Measurements from ENCODE around the gene NEUROG2.
"Not testable (repeated sequence)": the region's sequence is repeated elsewhere in the genome, so short reads cannot be mapped to it uniquely, and the experiment has no call there.

NEUROG2 gene

GRCh38 chr4:112516066-112516470, at the start of gene NEUROG2:
TSS of gene NEUROG2 (minus strand) at chr4:112516180. CDS start at chr4:112515475, 705 bp downstream.
- no peak for DNase-seq

- DNase-seq = no peak
Measured at GRCh38 chr4:112564706-112565270, 48.8 kb upstream of the NEUROG2 start.

- no peak for DNase-seq
Measured at GRCh38 chr4:112563431-112564200, 47.6 kb upstream of the NEUROG2 start.

- no peak for DNase-seq
Measured at GRCh38 chr4:112562254-112562879, 46.4 kb upstream of the NEUROG2 start.

- DNase-seq = no peak
Measured at GRCh38 chr4:112560084-112560483, 44.1 kb upstream of the NEUROG2 start.

- no peak for DNase-seq
Measured at GRCh38 chr4:112559053-112559452, 43.1 kb upstream of the NEUROG2 start.

- DNase-seq = no peak
Measured at GRCh38 chr4:112557676-112558411, 41.9 kb upstream of the NEUROG2 start.

GRCh38 chr4:112554271-112554670, 38.3 kb upstream of the NEUROG2 start:
- DNase-seq = not testable (repeated sequence)

- DNase-seq = no peak
Measured at GRCh38 chr4:112552668-112553067, 36.7 kb upstream of the NEUROG2 start.

GRCh38 chr4:112550728-112551127, 34.7 kb upstream of the NEUROG2 start:
- no peak for DNase-seq

- DNase-seq = no peak
Measured at GRCh38 chr4:112546476-112546875, 30.5 kb upstream of the NEUROG2 start.

- no peak for DNase-seq
Measured at GRCh38 chr4:112545346-112545745, 29.4 kb upstream of the NEUROG2 start.

- no peak for DNase-seq
Measured at GRCh38 chr4:112540695-112541094, 24.7 kb upstream of the NEUROG2 start.

GRCh38 chr4:112536123-112536522, 20.1 kb upstream of the NEUROG2 start:
- no peak for DNase-seq

- no peak for DNase-seq
Measured at GRCh38 chr4:112532267-112532666, 16.3 kb upstream of the NEUROG2 start.

GRCh38 chr4:112531146-112531545, 15.2 kb upstream of the NEUROG2 start:
- no peak for DNase-seq

- no peak for DNase-seq
Measured at GRCh38 chr4:112526061-112526460, 10.1 kb upstream of the NEUROG2 start.

- peak; percentile 69 for DNase-seq
Measured at GRCh38 chr4:112523764-112524505, 8.0 kb upstream of the NEUROG2 start.

GRCh38 chr4:112523008-112523721, 7.2 kb upstream of the NEUROG2 start:
- DNase-seq = peak; percentile 29

- DNase-seq = not testable (repeated sequence)
Measured at GRCh38 chr4:112522431-112522830, 6.5 kb upstream of the NEUROG2 start.

GRCh38 chr4:112521123-112522023, 5.4 kb upstream of the NEUROG2 start:
- no peak for DNase-seq

All from activated CD4-positive, alpha-beta T cell treated with anti-CD3 and anti-CD28 coated beads, Interleukin-2, amount 50 U/mL, for 1 hour (primary cell).